K562 (cell line): ENCODE results near the gene HCRTR1. TPM values are rescaled to one million over a fixed set of nuclear protein-coding genes. Genes with fewer than 3 reads are reported as not detected.

Experiments
- MGA ChIP-seq: fragments of 450-650 bp; IDR thresholded peaks from 2 replicates; pipeline ENCODE4 v1.6.1; 2016; ENCODE audit warnings: mild to moderate bottlenecking, moderate library complexity
- polyA plus RNA-seq, 8 experiments: library from polyadenylated mRNA; depleted of rRNA in 4 of 8; stranded (reverse) in 5 of 8; unstranded in 3 of 8; fragments of >200 nt; fragmentation: Nextera tagmentation in 2 of 8; fragmentation: Illumina TruSeq in 1 of 8; extraction: Ambion mirVana in 2 of 8; extraction: Trizol in 1 of 8; gene quantifications; 2 replicates each; pipeline versions ENCODE4 v1.2.1 to v1.2.3, GENCODE V29; 2011 to 2014; ENCODE audit warnings: inconsistent platforms in 1 of 8, missing spikeins in 1 of 8
- total RNA-seq, 7 experiments: library from RNA; depleted of rRNA in 6 of 7; stranded (reverse); fragments of >200 nt in 6 of 7; fragmentation: Illumina TruSeq in 2 of 7; extraction: Trizol in 2 of 7; gene quantifications; 2 replicates each; pipeline versions ENCODE4 v1.2.1 to v1.2.3, GENCODE V29; 2011 to 2021; ENCODE audit warnings: low replicate concordance in 1 of 7

Gene HCRTR1
- total and polyA plus RNA-seq, 9 of the 15 experiments (the other 6 are each of a cell fraction or from before 2014, with no cell fraction given): not detected

GRCh38 chr1:31607360-31607759 is 10.1 kb upstream of the HCRTR1 start (continued):
- no peak for TF ChIP-seq MGA
